ENCODE measurements around the gene FOLR1. TPM values are rescaled to one million over a fixed set of nuclear protein-coding genes. Genes with fewer than 3 reads are reported as not detected.

Gene FOLR1
- not detected in 5 replicates for total RNA-seq (2022; extraction: Qiagen RNA extraction; ENCODE audit: low read depth)

DNA sequence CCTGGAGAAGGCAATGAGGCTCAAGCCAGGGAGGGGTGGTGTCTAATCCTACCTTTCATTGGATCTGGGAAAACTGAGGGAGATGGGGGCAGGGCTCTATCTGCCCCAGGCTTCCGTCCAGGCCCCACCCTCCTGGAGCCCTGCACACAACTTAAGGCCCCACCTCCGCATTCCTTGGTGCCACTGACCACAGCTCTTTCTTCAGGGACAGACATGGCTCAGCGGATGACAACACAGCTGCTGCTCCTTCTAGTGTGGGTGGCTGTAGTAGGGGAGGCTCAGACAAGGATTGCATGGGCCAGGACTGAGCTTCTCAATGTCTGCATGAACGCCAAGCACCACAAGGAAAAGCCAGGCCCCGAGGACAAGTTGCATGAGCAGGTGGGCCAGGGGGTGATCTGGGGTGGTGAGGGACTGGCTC is at the start of gene FOLR1:
TSS of gene FOLR1 (plus strand) at position 180 of the 421 bp plus-strand sequence. CDS start at position 214, 34 bp downstream.

DNA sequence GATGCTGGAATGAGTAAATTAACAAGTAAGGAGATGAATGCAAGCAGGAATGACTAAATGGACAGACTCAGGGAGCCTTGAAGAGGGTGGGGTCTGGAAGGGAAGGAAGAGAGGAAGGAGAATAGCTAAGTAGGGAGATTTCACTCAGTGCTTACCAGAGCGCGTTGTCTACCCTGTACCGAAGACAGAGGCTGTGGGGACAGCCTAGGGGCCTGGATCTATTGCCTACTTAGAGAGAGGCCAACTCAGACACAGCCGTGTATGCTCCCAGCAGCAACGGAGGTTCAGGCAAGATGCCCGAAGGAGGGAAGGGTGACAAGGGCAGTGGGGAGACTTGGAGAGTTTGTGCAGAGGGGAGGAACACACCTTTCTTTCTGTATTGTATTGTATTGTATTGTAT is 24.7 kb downstream of the FOLR1 start, which contains the start of gene FOLR2:
TSS of gene FOLR2 (plus strand) at position 157 of the 400 bp plus-strand sequence. CDS start 1,791 bp downstream, outside the sequence.

DNA sequence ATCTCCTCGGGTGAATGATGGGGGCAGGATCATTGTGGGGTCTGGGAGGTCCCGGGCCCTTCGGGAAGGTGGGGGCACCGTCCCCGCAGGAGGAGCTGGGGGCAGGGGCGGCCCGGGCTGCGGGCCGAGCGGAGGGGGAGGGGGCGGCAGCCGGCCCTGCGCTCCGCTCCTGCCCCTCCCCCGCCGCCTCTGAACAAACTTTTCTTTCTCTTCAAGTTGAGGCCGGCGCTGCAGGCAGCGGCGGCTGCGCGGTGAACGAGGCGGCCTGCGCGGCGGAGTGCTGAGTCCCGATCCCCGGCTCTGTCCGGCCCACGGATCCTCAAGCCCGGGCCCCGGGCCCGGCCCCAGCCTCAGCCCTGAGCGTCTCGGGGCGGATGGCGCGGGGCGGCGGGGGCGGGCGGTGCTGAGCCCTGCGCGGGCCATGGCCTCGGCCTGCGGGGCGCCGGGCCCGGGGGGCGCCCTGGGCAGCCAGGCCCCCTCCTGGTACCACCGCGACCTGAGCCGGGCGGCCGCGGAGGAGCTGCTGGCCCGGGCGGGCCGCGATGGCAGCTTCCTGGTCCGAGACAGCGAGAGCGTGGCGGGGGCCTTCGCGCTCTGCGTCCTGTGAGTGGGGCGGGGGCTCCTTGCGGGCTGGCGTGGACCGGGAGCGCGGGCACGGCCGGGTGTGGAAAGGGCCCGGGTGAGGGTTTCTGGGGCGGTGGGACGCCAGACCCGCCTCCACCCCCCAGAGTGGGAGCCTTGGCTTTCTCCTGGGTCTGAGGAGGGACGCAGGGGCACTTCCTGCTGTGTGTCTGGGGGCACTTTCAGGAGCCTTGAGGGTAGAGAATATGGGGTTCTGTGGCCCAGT is 32.8 kb downstream of the FOLR1 start, which contains the start of gene INPPL1:
TSS of gene INPPL1 (plus strand) at position 204 of the 847 bp plus-strand sequence. CDS start at position 422, 218 bp downstream.

DNA sequence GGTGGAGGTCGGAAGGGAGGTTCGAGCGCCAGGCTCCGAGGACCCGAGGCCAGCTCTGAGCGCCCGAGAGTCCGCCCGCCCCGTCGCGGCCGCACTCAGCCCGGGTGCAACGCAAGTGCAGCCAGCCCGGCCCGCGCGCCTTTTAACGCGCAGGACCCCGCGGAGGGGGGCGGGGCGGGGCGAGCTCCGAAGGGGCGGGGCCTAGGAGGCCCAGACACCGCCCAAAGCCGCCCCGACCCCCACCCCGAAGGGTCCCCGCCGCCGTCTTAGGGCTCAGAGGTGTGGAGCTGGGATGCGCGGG is 52.1 kb downstream of the FOLR1 start, which contains the start of gene PHOX2A:
TSS of gene PHOX2A (minus strand) at position 117 of the 301 bp plus-strand sequence. CDS start 172 bp downstream, outside the sequence.

Other genes with a start within 250 kb of the FOLR1 start
- gene IL18BP, start 193.2 kb upstream of the FOLR1 start, total RNA-seq (2022; extraction: Qiagen RNA extraction; ENCODE audit: low read depth): 3.0 to 4.5 TPM (median 3.9 TPM) in 5 replicates
- gene NUMA1, start 111.6 kb upstream of the FOLR1 start, total RNA-seq (2022; extraction: Qiagen RNA extraction; ENCODE audit: low read depth): 44.8 to 77.9 TPM (median 68.5 TPM) in 5 replicates
- 5.2 to 11.6 TPM (median 7.8 TPM) in 5 replicates for gene LRRC51, start 111.3 kb upstream of the FOLR1 start, total RNA-seq (2022; extraction: Qiagen RNA extraction; ENCODE audit: low read depth)
- gene LAMTOR1, start 88.8 kb upstream of the FOLR1 start, total RNA-seq (2022; extraction: Qiagen RNA extraction; ENCODE audit: low read depth): 117 to 162 TPM (median 141 TPM) in 5 replicates
- gene TOMT, start 86.2 kb upstream of the FOLR1 start, total RNA-seq (2022; extraction: Qiagen RNA extraction; ENCODE audit: low read depth): not detected in 5 replicates
- gene ANAPC15, start 79.4 kb upstream of the FOLR1 start, total RNA-seq (2022; extraction: Qiagen RNA extraction; ENCODE audit: low read depth): 85.1 to 94.2 TPM (median 88.9 TPM) in 5 replicates
- 0.45 TPM in 1 of 5 replicates, not detected in the others for gene FOLR3, start 56.4 kb upstream of the FOLR1 start, total RNA-seq (2022; extraction: Qiagen RNA extraction; ENCODE audit: low read depth)
- not detected in 5 replicates for gene FOLR2, start 24.7 kb downstream of the FOLR1 start, total RNA-seq (2022; extraction: Qiagen RNA extraction; ENCODE audit: low read depth)
- gene INPPL1, start 32.6 kb downstream of the FOLR1 start, total RNA-seq (2022; extraction: Qiagen RNA extraction; ENCODE audit: low read depth): 42.7 to 96.5 TPM (median 78.5 TPM) in 5 replicates
- not detected in 5 replicates for gene PHOX2A, start 52.0 kb downstream of the FOLR1 start, total RNA-seq (2022; extraction: Qiagen RNA extraction; ENCODE audit: low read depth)
- gene CLPB, start 242.4 kb downstream of the FOLR1 start, total RNA-seq (2022; extraction: Qiagen RNA extraction; ENCODE audit: low read depth): 11.7 to 20.5 TPM (median 16.6 TPM) in 5 replicates

All from A549 treated with ZK216348 at 1 μM for 4 hours (cell line).